ENCODE data around the gene GRK3.
A peak's percentile ranks its signal among the peaks of the same experiment; 100 is the strongest.

Gene GRK3

DNA sequence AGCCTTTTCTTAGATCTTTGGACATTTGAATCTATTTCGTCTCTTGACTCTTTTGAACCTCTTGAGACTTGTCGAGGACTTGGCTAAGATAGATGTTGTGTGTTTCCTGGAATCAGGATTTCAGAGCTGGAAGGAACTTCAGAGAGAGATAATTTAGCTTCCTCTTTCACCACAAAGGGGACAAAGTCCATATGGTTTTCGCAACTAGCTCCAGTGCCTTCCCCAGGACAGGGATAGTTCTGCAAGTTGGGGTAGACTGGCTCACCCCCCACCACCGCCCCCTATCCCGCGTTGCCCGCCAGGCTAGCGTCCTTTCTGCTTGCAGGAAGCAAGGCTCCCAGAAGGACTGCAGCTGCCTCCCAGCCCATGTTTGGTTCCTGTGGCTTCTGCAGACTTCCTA, 101.8 kb downstream of the GRK3 start:
- H3K9me3 Mint-ChIP-seq: no peaks in the 10 kb centered on the region
- H3K4me1 Mint-ChIP-seq: peaks cover 6% of the 10 kb centered on the region
- no peak overlapping the region for H3K4me3 Mint-ChIP-seq
- DNase-seq (no peak), ATAC-seq (no peak)
- no peak overlapping the region for H3K27ac Mint-ChIP-seq
- H3K36me3 Mint-ChIP-seq (ENCODE audit: low read depth): peaks cover 4% of the 10 kb centered on the region
- no peaks in the 10 kb centered on the region for H3K27me3 Mint-ChIP-seq

- Mint-ChIP-seq H3K4me1 (peaks cover 9% of the 10 kb centered on the region), H3K27me3 (no peaks in the 10 kb centered on the region), H3K36me3 (ENCODE audit: low read depth) (peaks cover 5% of the 10 kb centered on the region), H3K9me3 (no peaks in the 10 kb centered on the region), H3K4me3 (no peak overlapping the region), H3K27ac (no peak overlapping the region)
- DNase-seq: no peak
- ATAC-seq: no peak
These were observed 104.0 kb downstream of the GRK3 start for GRCh38 chr22:25668437-25668836.

- no peaks in the 10 kb centered on the region for H3K9me3 Mint-ChIP-seq
- peaks cover 5% of the 10 kb centered on the region for H3K36me3 Mint-ChIP-seq (ENCODE audit: low read depth)
- DNase-seq: no peak
- no peak overlapping the region for H3K4me3 Mint-ChIP-seq
- peaks cover 9% of the 10 kb centered on the region for H3K4me1 Mint-ChIP-seq
- H3K27ac Mint-ChIP-seq: peak overlapping the region; percentile 10
- H3K27me3 Mint-ChIP-seq: no peaks in the 10 kb centered on the region
- ATAC-seq: no peak
These were observed 105.0 kb downstream of the GRK3 start for GRCh38 chr22:25669253-25670069.

GRCh38 chr22:25670070-25670461, 105.6 kb downstream of the GRK3 start:
- H3K9me3 Mint-ChIP-seq: no peaks in the 10 kb centered on the region
- peaks cover 9% of the 10 kb centered on the region for H3K4me1 Mint-ChIP-seq
- H3K4me3 Mint-ChIP-seq: no peak overlapping the region
- H3K27me3 Mint-ChIP-seq: no peaks in the 10 kb centered on the region
- ATAC-seq (no peak), DNase-seq (no peak)
- peaks cover 2% of the 10 kb centered on the region for H3K36me3 Mint-ChIP-seq (ENCODE audit: low read depth)
- H3K27ac Mint-ChIP-seq: no peak overlapping the region

DNA sequence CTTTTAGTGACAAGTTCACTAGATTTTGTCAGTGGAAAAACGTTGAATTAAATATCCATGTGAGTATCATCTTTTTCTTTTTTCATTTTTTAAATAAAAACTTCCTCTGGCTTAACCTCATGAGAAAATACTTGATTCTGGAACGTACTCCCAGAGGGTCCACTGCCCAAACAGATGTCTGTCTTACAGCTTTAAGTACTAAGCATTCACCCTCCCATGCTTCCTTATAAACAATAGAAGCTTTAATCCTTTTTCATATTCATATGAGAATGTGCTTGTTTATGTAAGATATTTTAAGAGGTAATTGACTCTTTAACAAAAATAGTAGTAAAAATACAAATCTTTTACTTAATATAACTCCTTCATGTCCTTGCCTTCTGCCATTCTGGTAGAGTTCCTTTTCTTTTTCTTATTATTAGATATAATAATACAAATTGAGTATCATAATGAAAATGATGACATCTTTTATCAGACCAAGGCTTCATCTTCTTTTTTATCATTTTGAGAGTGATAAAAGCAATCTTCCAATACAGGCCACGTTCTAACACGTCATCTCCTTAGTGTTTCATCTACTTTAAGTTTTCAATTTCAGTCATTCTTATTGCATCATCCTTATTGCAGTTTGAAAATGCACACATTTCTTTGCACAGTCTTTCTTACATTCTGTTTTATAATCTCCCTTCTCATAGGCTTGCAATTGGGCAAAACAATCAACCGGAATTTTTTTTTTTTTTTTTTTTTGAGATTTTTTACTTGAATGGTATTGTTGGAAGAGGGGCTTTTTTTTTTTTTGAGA, 108.0 kb downstream of the GRK3 start:
- ATAC-seq: peak; percentile 20
- DNase-seq: no peak
- H3K4me1 Mint-ChIP-seq: peaks cover 3% of the 10 kb centered on the region
- H3K27ac Mint-ChIP-seq: peak overlapping the region; percentile 38
- H3K36me3 Mint-ChIP-seq (ENCODE audit: low read depth): peaks cover 2% of the 10 kb centered on the region
- H3K9me3 Mint-ChIP-seq: no peaks in the 10 kb centered on the region
- H3K27me3 Mint-ChIP-seq: no peaks in the 10 kb centered on the region
- H3K4me3 Mint-ChIP-seq: no peak overlapping the region

DNA sequence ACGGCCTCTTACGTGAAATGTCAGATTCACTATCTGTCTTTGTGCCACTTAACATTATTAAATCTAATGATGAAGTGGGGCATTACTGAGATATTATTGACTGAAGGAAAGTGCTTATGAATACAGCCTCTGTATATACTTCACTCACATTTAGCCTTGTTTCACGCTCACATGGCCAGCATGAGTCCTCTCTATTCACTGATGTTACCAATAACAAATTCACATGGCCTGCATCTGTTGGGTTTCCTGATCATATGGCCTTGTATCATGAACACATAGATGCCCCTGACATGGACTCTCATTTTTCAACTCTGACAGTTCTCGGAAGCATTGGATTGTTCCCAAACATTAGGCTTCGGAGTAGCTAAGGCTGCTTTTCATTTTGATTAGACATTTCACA, 109.2 kb downstream of the GRK3 start:
- Mint-ChIP-seq H3K27ac (no peak overlapping the region), H3K9me3 (no peaks in the 10 kb centered on the region), H3K27me3 (no peaks in the 10 kb centered on the region), H3K4me3 (no peak overlapping the region), H3K4me1 (peaks cover 3% of the 10 kb centered on the region), H3K36me3 (ENCODE audit: low read depth) (peaks cover 2% of the 10 kb centered on the region)
- DNase-seq (no peak), ATAC-seq (no peak)

- Mint-ChIP-seq H3K27ac (no peak overlapping the region), H3K27me3 (no peaks in the 10 kb centered on the region), H3K4me3 (no peak overlapping the region), H3K36me3 (ENCODE audit: low read depth) (peaks cover 2% of the 10 kb centered on the region), H3K9me3 (no peaks in the 10 kb centered on the region), H3K4me1 (peaks cover 9% of the 10 kb centered on the region)
- no peak for DNase-seq
- no peak for ATAC-seq
These were observed 113.2 kb downstream of the GRK3 start for GRCh38 chr22:25677631-25678030.

- no peak for DNase-seq
- ATAC-seq: no peak
- H3K4me1 Mint-ChIP-seq: peaks cover 7% of the 10 kb centered on the region
- H3K36me3 Mint-ChIP-seq (ENCODE audit: low read depth): peaks cover 2% of the 10 kb centered on the region
- H3K27ac Mint-ChIP-seq: no peak overlapping the region
- no peak overlapping the region for H3K4me3 Mint-ChIP-seq
- no peaks in the 10 kb centered on the region for H3K27me3 Mint-ChIP-seq
- H3K9me3 Mint-ChIP-seq: no peaks in the 10 kb centered on the region
These were observed 115.6 kb downstream of the GRK3 start for GRCh38 chr22:25680051-25680450.

GRCh38 chr22:25680956-25681355, 116.5 kb downstream of the GRK3 start:
- no peaks in the 10 kb centered on the region for H3K27me3 Mint-ChIP-seq
- ATAC-seq (peak; percentile 49), DNase-seq (no peak)
- H3K4me1 Mint-ChIP-seq: peaks cover 7% of the 10 kb centered on the region
- H3K9me3 Mint-ChIP-seq: no peaks in the 10 kb centered on the region
- H3K4me3 Mint-ChIP-seq: no peak overlapping the region
- peaks cover 2% of the 10 kb centered on the region for H3K36me3 Mint-ChIP-seq (ENCODE audit: low read depth)
- H3K27ac Mint-ChIP-seq: peak overlapping the region; percentile 9

GRCh38 chr22:25682109-25682508, 117.6 kb downstream of the GRK3 start:
- H3K27ac Mint-ChIP-seq: no peak overlapping the region
- no peak overlapping the region for H3K4me3 Mint-ChIP-seq
- H3K9me3 Mint-ChIP-seq: no peaks in the 10 kb centered on the region
- peaks cover 2% of the 10 kb centered on the region for H3K36me3 Mint-ChIP-seq (ENCODE audit: low read depth)
- H3K4me1 Mint-ChIP-seq: peaks cover 7% of the 10 kb centered on the region
- no peaks in the 10 kb centered on the region for H3K27me3 Mint-ChIP-seq
- no peak for ATAC-seq
- DNase-seq: no peak

GRCh38 chr22:25688627-25689026, 124.2 kb downstream of the GRK3 start:
- H3K4me3 Mint-ChIP-seq: no peak overlapping the region
- H3K27ac Mint-ChIP-seq: no peak overlapping the region
- no peak for ATAC-seq
- H3K9me3 Mint-ChIP-seq: no peaks in the 10 kb centered on the region
- no peaks in the 10 kb centered on the region for H3K27me3 Mint-ChIP-seq
- DNase-seq: no peak
- H3K4me1 Mint-ChIP-seq: no peaks in the 10 kb centered on the region
- peaks cover 8% of the 10 kb centered on the region for H3K36me3 Mint-ChIP-seq (ENCODE audit: low read depth)

- no peak for DNase-seq
- Mint-ChIP-seq H3K27me3 (no peaks in the 10 kb centered on the region), H3K27ac (no peak overlapping the region), H3K4me3 (no peak overlapping the region), H3K36me3 (ENCODE audit: low read depth) (peaks cover 8% of the 10 kb centered on the region), H3K9me3 (no peaks in the 10 kb centered on the region), H3K4me1 (no peaks in the 10 kb centered on the region)
- no peak for ATAC-seq
These were observed 125.2 kb downstream of the GRK3 start for GRCh38 chr22:25689631-25690030.

- peaks cover 8% of the 10 kb centered on the region for H3K36me3 Mint-ChIP-seq (ENCODE audit: low read depth)
These were observed 126.3 kb downstream of the GRK3 start for GRCh38 chr22:25690798-25691197.

GRCh38 chr22:25692397-25693267, 128.2 kb downstream of the GRK3 start:
- no peaks in the 10 kb centered on the region for H3K27me3 Mint-ChIP-seq
- no peak overlapping the region for H3K4me3 Mint-ChIP-seq
- H3K9me3 Mint-ChIP-seq: no peaks in the 10 kb centered on the region
- peaks cover 8% of the 10 kb centered on the region for H3K36me3 Mint-ChIP-seq (ENCODE audit: low read depth)
- ATAC-seq (no peak), DNase-seq (no peak)
- H3K27ac Mint-ChIP-seq: no peak overlapping the region
- H3K4me1 Mint-ChIP-seq: no peaks in the 10 kb centered on the region

More at GRCh38 chr22:25690798-25691197, 126.3 kb downstream of the GRK3 start:
- Mint-ChIP-seq H3K27me3 (no peaks in the 10 kb centered on the region), H3K27ac (no peak overlapping the region), H3K4me1 (no peaks in the 10 kb centered on the region), H3K4me3 (no peak overlapping the region), H3K9me3 (no peaks in the 10 kb centered on the region)
- DNase-seq: no peak
- no peak for ATAC-seq

Data from activated naive CD8-positive, alpha-beta T cell treated with anti-CD3 and anti-CD28 coated beads, Interleukin-2, amount 50 U/mL, for 24 hours (primary cell).